Measurements from ENCODE around the gene MEF2C.

- TF ChIP-seq POLR2A (IDR thresholded peaks at IDR 0.05) (no peak), CTCF (IDR thresholded peaks at IDR 0.05) (no peak)
Measured at GRCh38 chr5:88748666-88749065, 134.3 kb downstream of the MEF2C start.
